Measurements from ENCODE around the gene AK5. TPM values are rescaled to one million over a fixed set of nuclear protein-coding genes. Genes with fewer than 3 reads are reported as not detected.

The AK5 gene
- total RNA-seq, 2 donors from 2014 or later, result 3.1 to 20.8 TPM

- no peaks in the 10 kb centered on the region for H3K27me3 ChIP-seq (replicated peaks; ENCODE audit: insufficient read depth)
- DNase-seq (ENCODE audit: low spot score), result no peak
- TF ChIP-seq POLR2AphosphoS5 (IDR thresholded peaks at IDR 0.05) (no peak), CTCF (IDR thresholded peaks at IDR 0.05) (no peak), POLR2A (IDR thresholded peaks at IDR 0.05) (no peak)
- intact Hi-C loops (cut with DNase I), result no loop called here
- no peaks in the 10 kb centered on the region for H3K36me3 ChIP-seq
- no peaks in the 10 kb centered on the region for H3K9me3 ChIP-seq
- H3K4me1 ChIP-seq (replicated peaks), result no peaks in the 10 kb centered on the region
- H3K27ac ChIP-seq, result no peak overlapping the region
- no peak overlapping the region for H3K4me3 ChIP-seq
Observed at GRCh38 chr1:77498918-77499317, 217.1 kb downstream of the AK5 start.

- TF ChIP-seq POLR2AphosphoS5 (IDR thresholded peaks at IDR 0.05), result no peak
- no peak for TF ChIP-seq POLR2A (IDR thresholded peaks at IDR 0.05)
- no peak for TF ChIP-seq CTCF (IDR thresholded peaks at IDR 0.05)
- no peaks in the 10 kb centered on the region for H3K4me1 ChIP-seq (replicated peaks)
- 96% methylated on average over 5 of the region's 5 CpGs for WGBS
- intact Hi-C loops (cut with DNase I), result no loop called here
- H3K27me3 ChIP-seq (replicated peaks; ENCODE audit: insufficient read depth), result no peaks in the 10 kb centered on the region
- H3K36me3 ChIP-seq, result no peaks in the 10 kb centered on the region
- H3K4me3 ChIP-seq, result no peak overlapping the region
- H3K9me3 ChIP-seq, result no peaks in the 10 kb centered on the region
- H3K27ac ChIP-seq, result no peak overlapping the region
- no peak for DNase-seq (ENCODE audit: low spot score)
Observed at GRCh38 chr1:77499466-77499865, 217.6 kb downstream of the AK5 start.

- 69% methylated on average over 4 of the region's 4 CpGs for WGBS
- Histone ChIP-seq H3K4me1 (replicated peaks) (no peaks in the 10 kb centered on the region), H3K9me3 (no peaks in the 10 kb centered on the region), H3K36me3 (no peaks in the 10 kb centered on the region), H3K27ac (no peak overlapping the region), H3K27me3 (replicated peaks; ENCODE audit: insufficient read depth) (no peaks in the 10 kb centered on the region), H3K4me3 (no peak overlapping the region)
- TF ChIP-seq POLR2A (IDR thresholded peaks at IDR 0.05), result no peak
- no peak for TF ChIP-seq CTCF (IDR thresholded peaks at IDR 0.05)
- no peak for TF ChIP-seq POLR2AphosphoS5 (IDR thresholded peaks at IDR 0.05)
- DNase-seq (ENCODE audit: low spot score), result no peak
- intact Hi-C loops (cut with DNase I), result no loop called here
Observed at GRCh38 chr1:77504986-77505385, 223.2 kb downstream of the AK5 start.

- no peak overlapping the region for H3K4me3 ChIP-seq
- DNase-seq (ENCODE audit: low spot score), result no peak
- no peak overlapping the region for H3K27ac ChIP-seq
- 97% methylated on average over 4 of the region's 4 CpGs for WGBS
- no peaks in the 10 kb centered on the region for H3K27me3 ChIP-seq (replicated peaks; ENCODE audit: insufficient read depth)
- no peaks in the 10 kb centered on the region for H3K36me3 ChIP-seq
- no peaks in the 10 kb centered on the region for H3K9me3 ChIP-seq
- no peaks in the 10 kb centered on the region for H3K4me1 ChIP-seq (replicated peaks)
- no peak for TF ChIP-seq POLR2A (IDR thresholded peaks at IDR 0.05)
- TF ChIP-seq CTCF (IDR thresholded peaks at IDR 0.05), result no peak
- TF ChIP-seq POLR2AphosphoS5 (IDR thresholded peaks at IDR 0.05), result no peak
- intact Hi-C loops (cut with DNase I), result no loop called here
Observed at GRCh38 chr1:77506771-77507170, 225.0 kb downstream of the AK5 start.

GRCh38 chr1:77509051-77509492, 227.3 kb downstream of the AK5 start:
- TF ChIP-seq POLR2A (IDR thresholded peaks at IDR 0.05) (no peak), CTCF (IDR thresholded peaks at IDR 0.05) (no peak), POLR2AphosphoS5 (IDR thresholded peaks at IDR 0.05) (peak; percentile 71)
- peak; percentile 42 for DNase-seq (ENCODE audit: low spot score)
- Histone ChIP-seq H3K4me1 (replicated peaks) (no peaks in the 10 kb centered on the region), H3K9me3 (no peaks in the 10 kb centered on the region), H3K27me3 (replicated peaks; ENCODE audit: insufficient read depth) (no peaks in the 10 kb centered on the region), H3K36me3 (no peaks in the 10 kb centered on the region), H3K27ac (peak overlapping the region; percentile 29 to 51), H3K4me3 (no peak overlapping the region)
- intact Hi-C loops (cut with DNase I), result no loop called here
- WGBS, result 22% methylated on average over 3 of the region's 3 CpGs

Measured in prostate gland (tissue), 2 donors.